ENCODE measurements around the gene MYH7B.

MYH7B gene

GRCh38 chr20:34986311-34987287 is 30.9 kb downstream of the MYH7B start:
- DNase-seq: no peak
- in situ Hi-C loops (cut with HindIII; ENCODE audit: low pct_ligation_motif_present, low pct_unique_long_range_greater_than_20kb, low sequenced_read_pairs): no loop called here

DNA sequence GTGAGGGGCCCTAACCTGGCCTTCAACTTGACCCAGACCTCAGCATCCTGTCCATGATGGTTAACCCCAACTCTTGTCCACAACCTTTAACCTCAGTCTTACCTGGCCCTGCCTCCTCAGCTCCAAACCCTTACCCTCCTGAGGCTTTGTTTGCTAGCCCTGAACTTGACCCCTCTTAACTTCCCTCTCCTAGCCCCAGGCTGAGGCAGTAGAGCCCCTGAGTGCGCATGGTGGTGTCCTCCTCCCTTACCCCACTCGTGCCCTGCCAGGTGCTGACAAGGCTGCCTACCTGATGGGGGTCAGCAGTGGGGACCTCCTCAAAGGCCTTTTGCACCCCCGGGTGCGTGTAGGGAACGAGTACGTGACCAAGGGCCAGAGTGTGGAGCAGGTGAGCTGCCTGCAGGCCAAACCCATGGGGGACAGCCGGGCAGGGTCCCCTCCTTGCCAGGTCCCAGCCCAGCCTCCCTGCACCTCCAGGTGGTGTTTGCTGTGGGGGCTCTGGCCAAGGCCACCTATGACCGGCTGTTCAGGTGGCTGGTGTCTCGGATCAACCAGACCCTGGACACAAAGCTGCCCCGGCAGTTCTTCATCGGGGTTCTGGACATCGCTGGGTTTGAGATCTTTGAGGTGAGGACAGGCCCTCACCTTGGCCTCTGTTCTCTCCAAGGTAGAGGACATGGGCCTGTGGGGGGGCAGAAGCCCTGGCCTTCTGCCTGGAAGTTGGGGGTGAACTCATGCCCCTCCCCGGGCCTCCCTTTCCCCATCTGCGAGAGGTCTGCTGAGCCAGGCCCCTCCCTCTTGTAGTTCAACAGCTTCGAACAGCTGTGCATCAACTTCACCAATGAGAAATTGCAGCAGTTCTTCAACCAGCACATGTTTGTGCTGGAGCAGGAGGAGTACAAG is 31.9 kb downstream of the MYH7B start:
- in situ Hi-C loops (cut with HindIII; ENCODE audit: low pct_ligation_motif_present, low pct_unique_long_range_greater_than_20kb, low sequenced_read_pairs): no loop called here
- no peak for DNase-seq

- no peak for DNase-seq
- in situ Hi-C loops (cut with HindIII; ENCODE audit: low pct_ligation_motif_present, low pct_unique_long_range_greater_than_20kb, low sequenced_read_pairs): no loop called here
These were observed 32.5 kb downstream of the MYH7B start for GRCh38 chr20:34988191-34988540.

DNA sequence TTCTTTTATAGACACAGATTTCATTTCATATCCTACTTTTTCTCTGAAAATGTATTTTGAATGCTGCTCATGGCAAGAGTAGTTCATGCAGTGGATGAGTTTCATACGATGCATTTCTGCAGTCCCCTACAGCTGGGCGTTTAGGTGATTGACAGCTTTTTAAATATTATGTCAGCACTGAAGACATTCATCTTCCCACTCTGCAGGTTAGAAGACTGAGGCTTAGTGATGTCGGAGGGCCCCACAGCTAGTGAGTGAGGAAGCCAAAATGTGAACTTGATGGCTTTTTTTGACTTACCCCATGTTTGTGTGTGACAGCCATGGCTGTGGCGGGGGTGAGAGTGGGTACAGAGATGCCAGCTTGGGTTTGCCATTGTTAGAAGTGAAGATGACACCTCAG is 33.5 kb downstream of the MYH7B start:
- in situ Hi-C loops (cut with HindIII; ENCODE audit: low pct_ligation_motif_present, low pct_unique_long_range_greater_than_20kb, low sequenced_read_pairs): no loop called here
- DNase-seq: no peak

GRCh38 chr20:34989670-34990069 is 34.0 kb downstream of the MYH7B start:
- in situ Hi-C loops (cut with HindIII; ENCODE audit: low pct_ligation_motif_present, low pct_unique_long_range_greater_than_20kb, low sequenced_read_pairs): no loop called here
- DNase-seq: no peak

DNA sequence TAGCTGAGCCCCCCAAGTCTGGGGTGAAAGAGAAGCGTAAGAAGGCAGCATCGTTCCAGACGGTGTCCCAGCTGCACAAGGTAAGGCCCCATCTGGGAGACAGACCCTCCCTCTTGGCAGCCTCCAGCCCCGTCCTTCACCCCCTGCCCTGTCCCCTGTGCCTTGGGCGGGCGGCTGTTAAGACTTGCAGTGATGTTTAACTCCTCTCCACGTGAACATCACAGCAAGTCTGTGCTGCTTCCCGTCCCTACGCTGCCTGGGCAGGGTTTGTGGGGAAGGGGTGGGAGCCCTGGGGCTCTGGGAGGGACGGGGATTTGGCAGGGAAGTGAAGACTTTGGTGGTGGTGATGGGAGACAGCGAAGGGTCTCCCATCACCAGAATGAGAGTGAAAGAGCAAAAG is 34.6 kb downstream of the MYH7B start:
- in situ Hi-C loops (cut with HindIII; ENCODE audit: low pct_ligation_motif_present, low pct_unique_long_range_greater_than_20kb, low sequenced_read_pairs): no loop called here
- no peak for DNase-seq

- in situ Hi-C loops (cut with HindIII; ENCODE audit: low pct_ligation_motif_present, low pct_unique_long_range_greater_than_20kb, low sequenced_read_pairs): no loop called here
- no peak for DNase-seq
These were observed 35.1 kb downstream of the MYH7B start for GRCh38 chr20:34990661-34991214.

- DNase-seq: no peak
- in situ Hi-C loops (cut with HindIII; ENCODE audit: low pct_ligation_motif_present, low pct_unique_long_range_greater_than_20kb, low sequenced_read_pairs): no loop called here
These were observed 37.2 kb downstream of the MYH7B start for GRCh38 chr20:34992751-34993417.

DNA sequence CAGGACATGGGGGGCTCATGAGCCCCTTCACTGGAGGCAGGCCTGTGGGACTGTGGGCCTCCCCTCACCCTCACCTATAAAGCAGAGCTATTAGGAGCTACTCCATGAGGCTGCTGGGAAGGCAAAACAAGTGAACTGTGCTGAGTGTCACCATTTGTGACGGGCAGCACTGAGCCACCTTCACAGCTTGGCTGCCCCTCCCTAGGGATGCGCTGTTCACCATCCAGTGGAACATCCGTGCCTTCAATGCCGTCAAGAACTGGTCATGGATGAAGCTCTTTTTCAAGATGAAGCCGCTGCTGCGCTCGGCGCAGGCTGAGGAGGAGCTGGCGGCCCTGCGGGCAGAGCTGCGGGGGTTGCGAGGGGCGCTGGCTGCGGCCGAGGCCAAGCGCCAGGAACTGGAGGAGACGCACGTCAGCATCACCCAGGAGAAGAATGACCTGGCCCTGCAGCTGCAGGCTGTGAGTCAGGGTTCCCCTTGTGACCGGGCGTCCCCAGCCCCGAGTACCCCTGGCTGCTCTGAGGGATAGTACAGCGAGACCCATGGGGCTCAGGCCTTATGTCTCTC is 38.4 kb downstream of the MYH7B start:
- in situ Hi-C loops (cut with HindIII; ENCODE audit: low pct_ligation_motif_present, low pct_unique_long_range_greater_than_20kb, low sequenced_read_pairs): no loop called here
- no peak for DNase-seq

- DNase-seq: no peak
- in situ Hi-C loops (cut with HindIII; ENCODE audit: low pct_ligation_motif_present, low pct_unique_long_range_greater_than_20kb, low sequenced_read_pairs): no loop called here
These were observed 39.0 kb downstream of the MYH7B start for GRCh38 chr20:34994509-34995131.

GRCh38 chr20:34995192-34995591 is 39.5 kb downstream of the MYH7B start:
- in situ Hi-C loops (cut with HindIII; ENCODE audit: low pct_ligation_motif_present, low pct_unique_long_range_greater_than_20kb, low sequenced_read_pairs): no loop called here
- DNase-seq: no peak

- DNase-seq: no peak
- in situ Hi-C loops (cut with HindIII; ENCODE audit: low pct_ligation_motif_present, low pct_unique_long_range_greater_than_20kb, low sequenced_read_pairs): no loop called here
These were observed 40.0 kb downstream of the MYH7B start for GRCh38 chr20:34995696-34996095.

- in situ Hi-C loops (cut with HindIII; ENCODE audit: low pct_ligation_motif_present, low pct_unique_long_range_greater_than_20kb, low sequenced_read_pairs): no loop called here
- no peak for DNase-seq
These were observed 40.8 kb downstream of the MYH7B start for GRCh38 chr20:34996243-34997028.

DNA sequence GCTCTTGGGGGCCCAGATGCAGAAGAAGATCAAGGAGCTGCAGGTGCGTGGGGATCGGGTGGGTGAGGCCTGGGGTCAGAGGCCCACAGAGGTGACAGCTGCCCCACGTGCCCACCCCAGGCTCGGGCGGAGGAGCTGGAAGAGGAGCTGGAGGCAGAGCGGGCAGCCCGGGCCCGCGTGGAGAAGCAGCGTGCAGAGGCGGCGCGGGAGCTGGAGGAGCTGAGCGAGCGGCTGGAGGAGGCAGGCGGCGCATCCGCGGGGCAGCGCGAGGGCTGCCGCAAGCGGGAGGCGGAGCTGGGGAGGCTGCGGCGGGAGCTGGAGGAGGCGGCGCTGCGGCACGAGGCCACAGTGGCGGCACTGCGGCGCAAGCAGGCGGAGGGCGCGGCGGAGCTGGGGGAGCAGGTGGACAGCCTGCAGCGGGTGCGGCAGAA is 41.5 kb downstream of the MYH7B start:
- in situ Hi-C loops (cut with HindIII; ENCODE audit: low pct_ligation_motif_present, low pct_unique_long_range_greater_than_20kb, low sequenced_read_pairs): no loop called here
- DNase-seq: no peak

DNA sequence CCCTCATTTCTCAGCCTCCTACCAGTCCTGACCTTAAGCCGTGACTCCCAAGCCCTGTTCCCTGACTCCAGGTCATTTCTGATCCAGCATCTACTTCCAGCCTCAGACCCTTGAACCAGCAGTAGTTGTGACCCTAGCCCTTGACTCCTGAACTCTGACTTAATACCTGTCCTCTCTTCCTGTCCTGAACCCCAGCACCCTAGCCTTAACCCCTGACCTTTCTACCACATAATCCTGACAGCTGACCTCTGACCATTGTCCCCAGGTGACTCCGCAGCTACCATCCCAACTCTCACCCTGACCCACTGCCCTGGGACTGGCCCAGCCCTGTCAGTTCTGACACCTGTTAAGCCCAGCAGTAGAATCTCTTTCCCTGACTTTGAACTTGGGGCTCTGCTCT is 42.1 kb downstream of the MYH7B start:
- no peak for DNase-seq
- in situ Hi-C loops (cut with HindIII; ENCODE audit: low pct_ligation_motif_present, low pct_unique_long_range_greater_than_20kb, low sequenced_read_pairs): no loop called here

- in situ Hi-C loops (cut with HindIII; ENCODE audit: low pct_ligation_motif_present, low pct_unique_long_range_greater_than_20kb, low sequenced_read_pairs): no loop called here
- DNase-seq: no peak
These were observed 42.8 kb downstream of the MYH7B start for GRCh38 chr20:34998331-34998950.

GRCh38 chr20:34999021-34999451 is 43.4 kb downstream of the MYH7B start:
- no peak for DNase-seq
- in situ Hi-C loops (cut with HindIII; ENCODE audit: low pct_ligation_motif_present, low pct_unique_long_range_greater_than_20kb, low sequenced_read_pairs): no loop called here
